ENCODE data around the gene PRKAA1. TPM values are rescaled to one million over a fixed set of nuclear protein-coding genes. Genes with fewer than 3 reads are reported as not detected.
A peak's percentile ranks its signal among the peaks of the same experiment; 100 is the strongest.

Gene PRKAA1
- total and polyA plus RNA-seq, 4 donors, result 36.1 to 89.4 (median 61.8) TPM

GRCh38 chr5:40834391-40834848 is 36.2 kb upstream of the PRKAA1 start:
- Histone ChIP-seq H3K4me3 (ENCODE audit: low read depth, low read length) (peak overlapping the region; percentile 88), H3K9me3 (ENCODE audit: control insufficient read depth, insufficient read depth, low read length) (no peaks in the 10 kb centered on the region), H3K4me1 (ENCODE audit: control insufficient read depth, insufficient read depth, low read length) (peaks cover 13% of the 10 kb centered on the region), H3K36me3 (ENCODE audit: control insufficient read depth, insufficient read depth, low read length) (peaks cover 22% of the 10 kb centered on the region), H3K27ac (ENCODE audit: low read depth, low read length) (peak overlapping the region; percentile 99), H3K27me3 (ENCODE audit: control insufficient read depth, insufficient read depth, low read length) (no peaks in the 10 kb centered on the region)
- 2% methylated on average over 21 of the region's 21 CpGs for WGBS (ENCODE audit: insufficient coverage)
- peak in 1 of 6 donors; percentile 15 for DNase-seq (ENCODE audit: low read depth in 4 of 6, low spot score in 6 of 6)

DNA sequence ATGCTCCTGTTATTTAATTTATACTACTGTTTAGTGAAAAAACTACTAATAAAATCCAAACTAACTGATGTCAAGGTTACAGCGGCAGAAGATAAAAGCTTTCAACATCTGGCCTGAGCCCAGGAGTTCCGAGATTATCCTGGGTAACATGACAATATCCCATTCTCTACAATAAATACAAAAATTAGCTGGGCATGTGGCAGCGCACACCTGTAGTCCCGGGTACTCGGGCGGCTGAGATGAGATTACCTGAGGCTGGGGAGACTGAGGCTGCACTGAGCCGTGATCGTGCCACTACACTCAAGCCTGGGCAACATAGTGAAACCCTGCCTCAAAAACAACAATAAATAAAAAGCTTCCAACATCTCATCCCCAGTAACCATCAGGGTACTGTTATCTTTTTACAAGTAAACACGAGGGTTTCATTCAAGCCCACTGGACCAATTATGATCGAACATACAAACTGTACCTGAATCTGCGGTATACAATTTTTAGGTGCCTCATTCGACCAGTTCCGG is 35.6 kb upstream of the PRKAA1 start:
- Histone ChIP-seq H3K4me3 (ENCODE audit: low read depth, low read length) (peak overlapping the region; percentile 88), H3K27me3 (ENCODE audit: control insufficient read depth, insufficient read depth, low read length) (no peaks in the 10 kb centered on the region), H3K36me3 (ENCODE audit: control insufficient read depth, insufficient read depth, low read length) (peaks cover 24% of the 10 kb centered on the region), H3K9me3 (ENCODE audit: control insufficient read depth, insufficient read depth, low read length) (no peaks in the 10 kb centered on the region), H3K4me1 (ENCODE audit: control insufficient read depth, insufficient read depth, low read length) (peaks cover 13% of the 10 kb centered on the region), H3K27ac (ENCODE audit: low read depth, low read length) (no peak overlapping the region)
- DNase-seq (ENCODE audit: low read depth in 4 of 6, low spot score in 6 of 6), result no peak
- 60% methylated on average over 9 of the region's 13 CpGs for WGBS (ENCODE audit: insufficient coverage)

GRCh38 chr5:40832345-40832744 is 34.2 kb upstream of the PRKAA1 start:
- WGBS (ENCODE audit: insufficient coverage), result 89% methylated on average over 3 of the region's 4 CpGs
- H3K4me3 ChIP-seq (ENCODE audit: low read depth, low read length), result no peak overlapping the region
- H3K4me1 ChIP-seq (ENCODE audit: control insufficient read depth, insufficient read depth, low read length), result peaks cover 13% of the 10 kb centered on the region
- H3K36me3 ChIP-seq (ENCODE audit: control insufficient read depth, insufficient read depth, low read length), result peaks cover 30% of the 10 kb centered on the region
- no peak for DNase-seq (ENCODE audit: low read depth in 4 of 6, low spot score in 6 of 6)
- H3K9me3 ChIP-seq (ENCODE audit: control insufficient read depth, insufficient read depth, low read length), result no peaks in the 10 kb centered on the region
- no peak overlapping the region for H3K27ac ChIP-seq (ENCODE audit: low read depth, low read length)
- no peaks in the 10 kb centered on the region for H3K27me3 ChIP-seq (ENCODE audit: control insufficient read depth, insufficient read depth, low read length)

GRCh38 chr5:40831346-40832210 is 33.4 kb upstream of the PRKAA1 start:
- no peak for DNase-seq (ENCODE audit: low read depth in 4 of 6, low spot score in 6 of 6)
- H3K27me3 ChIP-seq (ENCODE audit: control insufficient read depth, insufficient read depth, low read length), result no peaks in the 10 kb centered on the region
- no peaks in the 10 kb centered on the region for H3K9me3 ChIP-seq (ENCODE audit: control insufficient read depth, insufficient read depth, low read length)
- 87% methylated on average over 3 of the region's 4 CpGs for WGBS (ENCODE audit: insufficient coverage)
- H3K4me3 ChIP-seq (ENCODE audit: low read depth, low read length), result no peak overlapping the region
- H3K36me3 ChIP-seq (ENCODE audit: control insufficient read depth, insufficient read depth, low read length), result peaks cover 35% of the 10 kb centered on the region
- H3K27ac ChIP-seq (ENCODE audit: low read depth, low read length), result no peak overlapping the region
- H3K4me1 ChIP-seq (ENCODE audit: control insufficient read depth, insufficient read depth, low read length), result peaks cover 13% of the 10 kb centered on the region

DNA sequence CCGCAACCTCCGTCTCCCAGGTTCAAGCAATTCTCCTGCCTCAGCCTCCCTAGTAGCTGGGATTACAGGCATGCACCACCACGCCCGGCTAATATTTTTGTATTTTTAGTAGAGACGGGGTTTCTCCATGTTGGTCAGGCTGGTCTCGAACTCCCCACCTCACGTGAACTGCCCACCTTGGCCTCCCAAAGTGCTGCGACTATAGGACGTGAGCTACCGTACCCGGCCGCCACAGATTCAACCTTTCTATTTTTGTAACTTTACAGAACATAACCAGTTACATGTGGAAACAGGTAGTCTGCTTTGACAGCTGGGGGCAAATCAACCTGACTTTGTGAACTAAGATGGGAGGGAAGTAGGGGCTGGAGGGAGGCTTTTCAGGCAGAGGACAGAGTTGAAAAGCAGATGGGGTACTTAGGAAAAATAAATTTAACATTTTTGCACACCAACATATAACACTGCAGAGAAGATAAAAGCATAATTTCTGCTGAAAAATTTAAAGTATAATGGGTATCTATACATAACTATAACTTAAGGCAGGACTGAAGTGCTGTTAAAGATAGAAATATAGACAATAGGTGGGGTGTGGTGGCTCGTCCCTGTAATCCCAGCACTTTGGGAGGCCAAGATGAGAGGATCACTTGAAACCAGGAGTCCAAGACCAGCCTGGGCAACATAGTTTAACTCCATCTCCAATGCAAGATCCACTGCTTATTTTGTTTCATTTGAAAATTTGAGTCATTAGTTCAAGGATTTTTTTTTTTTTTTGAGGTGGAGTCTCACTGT is 31.8 kb upstream of the PRKAA1 start:
- Histone ChIP-seq H3K4me3 (ENCODE audit: low read depth, low read length) (no peak overlapping the region), H3K27me3 (ENCODE audit: control insufficient read depth, insufficient read depth, low read length) (no peaks in the 10 kb centered on the region), H3K9me3 (ENCODE audit: control insufficient read depth, insufficient read depth, low read length) (no peaks in the 10 kb centered on the region), H3K27ac (ENCODE audit: low read depth, low read length) (no peak overlapping the region), H3K4me1 (ENCODE audit: control insufficient read depth, insufficient read depth, low read length) (peaks cover 4% of the 10 kb centered on the region), H3K36me3 (ENCODE audit: control insufficient read depth, insufficient read depth, low read length) (peaks cover 38% of the 10 kb centered on the region)
- DNase-seq (ENCODE audit: low read depth in 4 of 6, low spot score in 6 of 6), result no peak
- WGBS (ENCODE audit: insufficient coverage), result 96% methylated on average over 8 of the region's 13 CpGs

DNA sequence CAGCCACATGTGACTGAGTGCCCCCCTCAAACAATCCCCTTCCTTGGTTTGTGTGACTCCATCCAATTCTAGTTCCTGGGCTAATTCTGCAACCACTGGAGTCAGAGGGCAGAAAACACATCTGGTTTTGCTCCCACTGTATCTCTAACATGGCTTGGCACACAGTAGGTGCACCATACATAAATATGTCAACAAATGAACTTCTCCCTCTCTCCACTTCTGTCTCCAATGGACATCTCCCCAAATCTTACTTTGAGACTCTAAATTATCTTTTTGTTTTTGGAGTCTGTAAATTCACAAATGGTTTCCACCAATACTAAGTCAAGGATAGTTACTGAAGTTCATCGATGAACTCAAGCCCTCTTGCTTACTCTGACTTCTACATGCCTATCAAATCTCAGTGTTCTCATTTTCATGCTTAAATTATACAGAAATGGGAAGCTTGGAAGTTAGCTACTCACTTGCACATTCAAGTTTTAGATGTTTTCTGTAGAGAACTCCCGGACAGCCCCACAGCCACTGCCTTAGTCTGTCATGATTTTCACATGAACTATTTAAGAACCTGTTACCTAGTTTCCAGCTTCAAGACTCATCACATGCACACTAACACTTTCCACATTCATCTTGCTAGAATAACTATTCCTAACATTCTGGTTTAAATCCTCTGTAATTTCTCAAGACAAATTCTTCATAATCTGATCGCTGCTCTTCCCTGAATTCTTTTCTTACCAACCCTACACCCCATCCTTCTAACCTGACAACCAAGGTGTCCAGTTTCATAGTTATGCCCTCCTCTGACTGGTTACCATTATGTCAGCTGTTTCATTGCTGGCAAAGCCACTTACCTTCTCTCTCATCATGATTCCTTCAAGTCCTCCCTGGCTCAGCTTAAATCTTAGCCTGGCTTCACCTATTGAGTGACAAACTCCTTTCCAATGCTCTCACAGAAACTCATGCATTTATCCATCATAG is 30.8 kb upstream of the PRKAA1 start:
- 100% methylated on average over 2 of the region's 3 CpGs for WGBS (ENCODE audit: insufficient coverage)
- no peaks in the 10 kb centered on the region for H3K9me3 ChIP-seq (ENCODE audit: control insufficient read depth, insufficient read depth, low read length)
- H3K4me1 ChIP-seq (ENCODE audit: control insufficient read depth, insufficient read depth, low read length), result peaks cover 4% of the 10 kb centered on the region
- DNase-seq (ENCODE audit: low read depth in 4 of 6, low spot score in 6 of 6), result no peak
- peaks cover 38% of the 10 kb centered on the region for H3K36me3 ChIP-seq (ENCODE audit: control insufficient read depth, insufficient read depth, low read length)
- no peaks in the 10 kb centered on the region for H3K27me3 ChIP-seq (ENCODE audit: control insufficient read depth, insufficient read depth, low read length)
- H3K27ac ChIP-seq (ENCODE audit: low read depth, low read length), result no peak overlapping the region
- H3K4me3 ChIP-seq (ENCODE audit: low read depth, low read length), result no peak overlapping the region

DNA sequence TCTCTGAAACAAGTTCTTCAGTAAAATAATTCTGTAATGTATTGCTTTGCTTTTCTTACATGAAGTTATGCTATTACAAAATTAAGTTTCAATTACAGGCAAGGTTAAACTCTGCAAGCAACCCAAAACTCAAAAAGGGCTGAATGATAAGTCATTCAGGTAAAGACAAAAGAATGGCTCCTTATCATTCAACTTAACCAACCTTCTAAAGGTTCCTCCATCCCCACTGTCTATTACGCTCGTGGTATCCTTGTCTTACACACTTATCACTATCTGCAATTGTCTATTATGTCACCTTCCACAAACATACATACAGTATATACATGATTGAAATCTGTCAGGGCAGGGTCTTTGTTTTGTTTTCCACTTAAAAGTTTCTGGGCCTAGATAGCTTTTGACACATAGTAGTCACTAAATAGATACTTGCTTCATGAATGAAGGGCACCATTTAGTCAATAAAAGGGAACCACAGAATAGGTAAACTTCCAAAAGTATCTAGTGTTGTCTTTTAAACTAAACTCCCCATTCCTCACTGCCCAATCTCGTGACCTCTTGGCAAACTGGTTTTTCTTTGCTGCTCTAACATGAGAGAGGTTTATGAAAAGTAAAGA is 30.0 kb upstream of the PRKAA1 start:
- no peak overlapping the region for H3K27ac ChIP-seq (ENCODE audit: low read depth, low read length)
- H3K4me1 ChIP-seq (ENCODE audit: control insufficient read depth, insufficient read depth, low read length), result no peaks in the 10 kb centered on the region
- no peaks in the 10 kb centered on the region for H3K9me3 ChIP-seq (ENCODE audit: control insufficient read depth, insufficient read depth, low read length)
- H3K27me3 ChIP-seq (ENCODE audit: control insufficient read depth, insufficient read depth, low read length), result no peaks in the 10 kb centered on the region
- peaks cover 34% of the 10 kb centered on the region for H3K36me3 ChIP-seq (ENCODE audit: control insufficient read depth, insufficient read depth, low read length)
- no peak overlapping the region for H3K4me3 ChIP-seq (ENCODE audit: low read depth, low read length)
- DNase-seq (ENCODE audit: low read depth in 4 of 6, low spot score in 6 of 6), result no peak
- WGBS (ENCODE audit: insufficient coverage), result 93% methylated on average over 2 of the region's 3 CpGs

DNA sequence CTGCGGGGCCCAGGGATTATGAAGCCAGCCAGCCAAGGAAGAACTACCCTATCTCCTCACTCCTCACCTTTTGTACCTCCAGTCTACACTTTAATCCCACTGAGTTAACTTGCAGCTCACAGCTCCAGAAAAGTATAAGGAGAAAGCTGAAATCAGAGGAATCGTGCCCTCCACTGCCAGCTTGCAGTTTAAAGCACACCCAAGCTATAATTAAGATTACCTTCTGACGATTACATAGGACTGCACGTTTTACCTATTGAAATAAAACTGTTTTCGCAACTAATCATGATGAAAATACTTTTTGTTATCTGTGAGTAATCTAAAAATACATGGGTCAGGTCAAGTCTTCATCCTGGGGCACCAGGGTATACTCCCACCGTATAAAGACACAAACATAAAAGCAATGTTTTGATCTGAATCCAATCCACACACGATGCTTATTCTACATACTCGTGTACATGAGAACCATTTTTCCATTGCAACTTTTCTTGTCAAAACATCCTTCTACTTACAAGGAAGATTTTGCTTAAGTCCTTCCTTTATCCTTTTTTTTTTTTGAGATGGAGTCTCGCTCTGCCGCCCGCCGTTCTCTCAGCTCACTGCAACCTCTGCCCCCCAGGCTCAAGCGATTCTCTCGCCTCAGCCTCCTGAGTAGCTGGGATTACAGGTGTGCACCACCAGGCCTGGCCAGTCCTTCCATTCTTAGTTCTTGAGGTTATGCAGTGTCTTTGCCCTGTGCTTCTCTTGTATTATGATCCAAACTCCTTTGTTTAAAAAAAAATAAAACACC is 29.2 kb upstream of the PRKAA1 start:
- no peak for DNase-seq (ENCODE audit: low read depth in 4 of 6, low spot score in 6 of 6)
- WGBS (ENCODE audit: insufficient coverage), result 100% methylated on average over 2 of the region's 14 CpGs
- Histone ChIP-seq H3K9me3 (ENCODE audit: control insufficient read depth, insufficient read depth, low read length) (no peaks in the 10 kb centered on the region), H3K4me1 (ENCODE audit: control insufficient read depth, insufficient read depth, low read length) (no peaks in the 10 kb centered on the region), H3K27me3 (ENCODE audit: control insufficient read depth, insufficient read depth, low read length) (no peaks in the 10 kb centered on the region), H3K36me3 (ENCODE audit: control insufficient read depth, insufficient read depth, low read length) (peaks cover 34% of the 10 kb centered on the region), H3K27ac (ENCODE audit: low read depth, low read length) (no peak overlapping the region), H3K4me3 (ENCODE audit: low read depth, low read length) (no peak overlapping the region)
